ENCODE data around the gene FGFR1OP2.
A peak's percentile ranks its signal among the peaks of the same experiment; 100 is the strongest.

FGFR1OP2 gene

DNA sequence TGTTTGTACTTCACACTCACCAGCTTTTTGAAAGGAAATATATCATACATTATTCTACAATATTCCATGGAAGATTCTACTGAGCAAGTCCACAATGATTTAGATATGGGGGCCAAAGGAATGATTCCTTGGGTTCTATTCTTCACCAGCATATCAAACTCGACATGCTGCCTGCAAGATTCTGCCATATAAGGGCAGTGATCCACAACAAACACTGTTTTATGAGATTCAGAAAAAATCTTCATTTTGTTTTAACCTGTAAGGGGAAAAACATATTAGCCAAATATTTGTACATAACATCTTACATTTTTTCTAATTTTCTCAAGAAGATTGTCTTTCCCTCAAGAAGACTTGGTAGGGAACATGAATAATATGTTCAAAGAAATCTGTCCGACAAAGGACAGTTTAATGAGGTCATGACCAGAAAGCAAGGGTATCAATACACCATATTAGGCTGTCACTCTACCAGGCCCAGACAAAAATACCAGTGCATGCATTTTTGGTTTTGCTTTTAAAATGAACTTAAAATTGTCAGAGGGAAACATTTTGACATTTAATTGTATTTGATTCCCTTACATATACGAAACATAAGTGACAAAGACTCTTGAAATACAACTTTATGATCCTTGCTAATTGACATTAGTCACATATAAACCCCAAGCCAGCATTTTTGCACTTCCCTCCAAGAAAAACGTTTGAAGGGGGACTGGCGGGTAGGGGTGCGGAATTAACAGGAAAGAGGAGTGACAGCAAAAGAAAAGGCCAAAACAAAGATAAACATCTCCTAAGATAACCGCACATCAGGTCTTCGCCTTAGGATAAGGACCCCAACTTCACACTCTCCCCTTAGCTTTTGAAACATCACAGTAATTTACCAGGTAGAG is 1.5 kb upstream of the FGFR1OP2 start:
- TF ChIP-seq, protein P1, sequence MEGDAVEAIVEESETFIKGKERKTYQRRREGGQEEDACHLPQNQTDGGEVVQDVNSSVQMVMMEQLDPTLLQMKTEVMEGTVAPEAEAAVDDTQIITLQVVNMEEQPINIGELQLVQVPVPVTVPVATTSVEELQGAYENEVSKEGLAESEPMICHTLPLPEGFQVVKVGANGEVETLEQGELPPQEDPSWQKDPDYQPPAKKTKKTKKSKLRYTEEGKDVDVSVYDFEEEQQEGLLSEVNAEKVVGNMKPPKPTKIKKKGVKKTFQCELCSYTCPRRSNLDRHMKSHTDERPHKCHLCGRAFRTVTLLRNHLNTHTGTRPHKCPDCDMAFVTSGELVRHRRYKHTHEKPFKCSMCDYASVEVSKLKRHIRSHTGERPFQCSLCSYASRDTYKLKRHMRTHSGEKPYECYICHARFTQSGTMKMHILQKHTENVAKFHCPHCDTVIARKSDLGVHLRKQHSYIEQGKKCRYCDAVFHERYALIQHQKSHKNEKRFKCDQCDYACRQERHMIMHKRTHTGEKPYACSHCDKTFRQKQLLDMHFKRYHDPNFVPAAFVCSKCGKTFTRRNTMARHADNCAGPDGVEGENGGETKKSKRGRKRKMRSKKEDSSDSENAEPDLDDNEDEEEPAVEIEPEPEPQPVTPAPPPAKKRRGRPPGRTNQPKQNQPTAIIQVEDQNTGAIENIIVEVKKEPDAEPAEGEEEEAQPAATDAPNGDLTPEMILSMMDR (conservative IDR thresholded peaks at IDR 0.05) = no peak
- H3K27ac ChIP-seq = peak overlapping the region; percentile 92

GRCh38 chr12:26937443-26937862 is 817 bp upstream of the FGFR1OP2 start:
- TF ChIP-seq, protein P1 (conservative IDR thresholded peaks at IDR 0.05) = no peak
- peak overlapping the region; percentile 92 for H3K27ac ChIP-seq

GRCh38 chr12:26938701-26939062 is 412 bp downstream of the FGFR1OP2 start:
- TF ChIP-seq, protein P1 (conservative IDR thresholded peaks at IDR 0.05) = no peak
- peak overlapping the region; percentile 92 for H3K27ac ChIP-seq

DNA sequence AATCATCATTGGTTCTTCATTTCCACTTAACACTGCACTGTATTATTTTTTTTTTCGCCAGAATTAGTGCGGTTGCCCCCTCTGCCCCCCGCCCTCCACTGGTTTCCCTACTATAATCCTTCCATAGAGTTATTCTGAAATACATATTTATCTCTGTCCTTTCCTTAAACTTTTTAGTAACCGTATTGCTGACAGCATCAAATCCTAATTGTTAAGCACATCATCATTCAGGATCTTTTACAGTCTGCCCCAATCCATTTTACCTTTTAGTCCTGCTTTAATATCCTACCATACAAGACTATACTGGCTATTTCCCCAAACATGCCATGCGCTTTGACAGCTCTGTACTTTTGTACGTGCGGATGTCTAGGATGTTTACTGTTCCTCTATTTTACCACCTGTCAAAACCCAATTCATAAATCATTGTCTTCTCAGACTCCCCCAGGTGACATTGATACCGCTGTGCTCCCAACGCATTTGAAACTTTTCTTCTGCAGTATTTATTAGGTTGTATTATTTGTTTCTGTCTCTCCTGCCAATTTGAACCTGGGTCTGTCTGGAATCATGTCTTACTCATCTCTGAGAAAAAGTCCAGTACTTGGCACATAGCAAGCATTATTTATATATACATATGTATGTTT is 1.0 kb downstream of the FGFR1OP2 start:
- peak overlapping the region; percentile 92 for H3K27ac ChIP-seq
- TF ChIP-seq, protein P1 (conservative IDR thresholded peaks at IDR 0.05) = no peak

GRCh38 chr12:26939953-26940352 is 1.7 kb downstream of the FGFR1OP2 start:
- TF ChIP-seq, protein P1 (conservative IDR thresholded peaks at IDR 0.05) = no peak
- H3K27ac ChIP-seq = peak overlapping the region; percentile 92

GRCh38 chr12:26940516-26941214 is 2.4 kb downstream of the FGFR1OP2 start:
- no peak overlapping the region for H3K27ac ChIP-seq

More at GRCh38 chr12:26940516-26941214, 2.4 kb downstream of the FGFR1OP2 start:
- TF ChIP-seq, protein P1 (conservative IDR thresholded peaks at IDR 0.05) = no peak

All from VCaP (cell line).